Epithelial cell of esophagus (primary cell): ENCODE results near the gene VRK1.

Experiments
- DNase-seq: peaks from one replicate; pipeline ENCODE4 v3.0.0; 2010; ENCODE audit warnings: low read depth
- H3K4me3 ChIP-seq: 2 replicates; pipeline ENCODE4 v1.5.1; 2011; ENCODE audit warnings: mild to moderate bottlenecking, low read length, control low read depth
- CTCF ChIP-seq: IDR thresholded peaks from 2 replicates; pipeline ENCODE4 v1.5.1; 2011; ENCODE audit warnings: low read depth, mild to moderate bottlenecking, low read length, control low read depth, inconsistent platforms; ENCODE audit not compliant: insufficient read depth; ENCODE audit errors: missing control alignments

The VRK1 gene

GRCh38 chr14:96830946-96831345 is 33.8 kb downstream of the VRK1 start:
- no peak for TF ChIP-seq CTCF
- H3K4me3 ChIP-seq, result no peak overlapping the region
- no peak for DNase-seq

DNA sequence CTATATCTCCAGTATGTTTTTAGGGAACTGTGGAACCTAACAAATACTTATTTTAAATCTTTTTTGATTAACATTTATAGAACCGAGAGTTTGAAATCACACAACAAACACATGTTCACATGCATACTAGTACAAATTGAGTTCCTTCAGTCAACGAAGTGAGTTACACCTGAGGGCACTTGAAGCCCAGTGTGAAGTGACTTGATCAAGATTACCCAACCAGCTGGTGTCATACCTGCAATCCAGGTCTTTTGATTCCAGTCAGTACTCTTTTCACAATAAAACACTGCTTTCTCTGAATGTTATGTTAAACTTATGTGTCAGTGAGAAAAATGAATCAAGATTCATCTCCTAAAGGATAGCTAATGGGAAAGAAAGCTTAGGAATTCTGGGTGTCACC is 35.2 kb downstream of the VRK1 start:
- DNase-seq, result peak; percentile 63
- no peak for TF ChIP-seq CTCF
- no peak overlapping the region for H3K4me3 ChIP-seq

GRCh38 chr14:96838449-96838848 is 41.3 kb downstream of the VRK1 start:
- DNase-seq, result no peak
- no peak for TF ChIP-seq CTCF
- H3K4me3 ChIP-seq, result no peak overlapping the region

- no peak for TF ChIP-seq CTCF
- H3K4me3 ChIP-seq, result no peak overlapping the region
- DNase-seq, result no peak
These were observed 42.1 kb downstream of the VRK1 start for GRCh38 chr14:96839251-96839650.

DNA sequence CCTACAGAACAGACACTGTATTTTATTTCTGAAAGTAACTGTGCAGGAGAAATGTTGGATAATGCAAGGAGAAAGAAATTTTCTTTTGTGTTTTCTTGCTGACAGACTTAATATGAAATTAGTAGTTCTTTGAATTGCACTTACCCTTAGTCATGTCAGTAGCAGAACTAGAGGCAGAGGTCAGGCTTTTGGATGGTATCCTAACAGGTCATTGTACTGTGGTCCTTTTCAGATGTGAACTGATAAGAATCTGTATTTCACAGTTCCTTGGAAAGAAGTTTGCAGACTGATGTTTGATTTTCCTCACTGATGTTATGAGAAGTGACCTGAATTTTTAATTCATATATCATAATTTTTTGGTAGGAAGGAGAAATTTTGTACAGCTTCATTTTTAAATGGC is 46.0 kb downstream of the VRK1 start:
- no peak overlapping the region for H3K4me3 ChIP-seq
- no peak for TF ChIP-seq CTCF
- DNase-seq, result no peak

DNA sequence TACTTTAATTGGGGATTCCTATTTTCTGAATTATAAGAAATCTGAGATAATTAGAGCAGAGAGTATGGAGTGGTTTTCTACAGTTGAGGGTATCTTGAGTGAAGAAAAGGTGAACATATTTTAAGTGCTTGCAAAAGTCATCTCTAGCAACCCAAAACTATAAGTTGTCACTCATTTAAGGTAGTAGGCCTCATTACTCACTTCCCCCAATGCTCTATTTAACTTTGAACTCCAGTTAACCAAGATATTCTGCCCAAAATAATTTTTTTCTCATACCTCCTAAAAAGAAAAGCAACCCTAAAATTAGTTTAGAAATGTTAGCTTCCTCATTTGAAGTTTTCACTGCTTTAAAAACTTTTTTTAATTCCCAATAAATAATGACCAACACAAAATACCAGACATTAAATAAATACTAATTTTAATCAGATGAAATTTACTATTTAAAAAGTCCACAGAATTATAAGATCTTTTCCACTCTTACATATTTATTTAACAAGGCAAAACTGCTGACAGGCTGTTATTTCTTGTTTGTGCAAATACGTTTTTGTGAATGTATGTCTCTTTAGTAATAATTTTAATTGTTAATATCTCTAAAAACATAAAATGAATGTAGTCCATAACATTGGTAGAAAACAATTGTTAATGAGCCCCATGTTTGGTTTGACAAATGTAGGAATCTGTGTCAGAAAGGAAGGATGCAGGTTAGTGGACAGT is 47.8 kb downstream of the VRK1 start:
- H3K4me3 ChIP-seq, result no peak overlapping the region
- TF ChIP-seq CTCF, result no peak
- no peak for DNase-seq

GRCh38 chr14:96847451-96847850 is 50.3 kb downstream of the VRK1 start:
- no peak for TF ChIP-seq CTCF
- no peak for DNase-seq

More at GRCh38 chr14:96847451-96847850, 50.3 kb downstream of the VRK1 start:
- no peak overlapping the region for H3K4me3 ChIP-seq
